Measurements from ENCODE around the gene POC1B.

Gene POC1B

DNA sequence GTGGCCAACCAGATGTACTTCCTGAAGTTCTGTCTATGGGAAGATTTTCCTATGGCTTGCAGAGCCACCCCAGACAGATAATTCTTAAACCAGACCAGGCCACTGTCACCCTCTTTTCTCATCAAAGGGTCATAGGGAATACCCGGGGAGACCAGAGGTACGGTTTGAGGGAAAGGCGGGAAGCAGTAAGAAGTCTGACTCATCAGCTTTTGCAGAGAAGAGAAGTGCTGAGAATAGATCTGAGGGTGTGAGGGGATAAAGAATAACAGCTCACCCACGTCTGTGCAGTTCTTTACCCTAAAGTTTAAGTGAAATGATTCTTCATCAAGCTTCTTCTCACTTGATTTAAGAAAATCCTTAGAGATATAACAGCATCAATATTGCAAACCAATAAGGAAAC lies 21.3 kb upstream of the POC1B start:
- no peak overlapping the region for H3K4me3 ChIP-seq (ENCODE audit: insufficient read length, low read depth)
- H3K36me3 ChIP-seq (ENCODE audit: insufficient read depth, insufficient read length, low read length) = no peaks in the 10 kb centered on the region
- H3K9me3 ChIP-seq (ENCODE audit: insufficient read depth, low read length) = no peaks in the 10 kb centered on the region
- no peaks in the 10 kb centered on the region for H3K4me1 ChIP-seq (ENCODE audit: insufficient read depth, insufficient read length)
- no peak for DNase-seq (ENCODE audit: low read depth, low spot score)
- TF ChIP-seq ZNF274 (IDR thresholded peaks at IDR 0.05; ENCODE audit: low read depth, low read length) = no peak
- TF ChIP-seq YY1 (IDR thresholded peaks at IDR 0.05; ENCODE audit: insufficient read depth, insufficient read length) = no peak
- no peak for TF ChIP-seq SUZ12 (IDR thresholded peaks at IDR 0.05; ENCODE audit: extremely low read depth, insufficient read depth, insufficient read length)
- H3K9ac ChIP-seq (ENCODE audit: insufficient read length, low read depth) = no peak overlapping the region
- H3K27me3 ChIP-seq (ENCODE audit: insufficient read depth, insufficient read length) = no peaks in the 10 kb centered on the region

DNA sequence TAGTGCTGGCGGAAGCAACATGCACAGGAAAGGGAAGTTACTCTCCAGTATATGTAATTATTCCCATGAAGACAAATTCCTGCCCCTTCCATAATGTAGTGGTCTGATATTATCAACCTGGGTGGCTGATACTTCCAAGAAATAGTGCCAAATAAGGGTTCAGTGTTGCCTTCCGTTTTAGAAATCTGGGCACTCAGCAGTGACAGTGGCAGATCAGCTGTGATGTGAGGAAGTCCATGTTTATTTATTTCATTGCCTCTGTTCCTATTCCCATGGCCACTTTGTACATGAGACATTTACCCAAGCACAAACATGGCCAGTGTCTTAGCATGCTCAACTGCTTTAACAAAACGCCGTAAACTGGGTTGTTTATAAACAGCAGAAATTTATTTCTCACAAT lies 20.3 kb upstream of the POC1B start:
- Histone ChIP-seq H3K9me3 (ENCODE audit: insufficient read depth, low read length) (no peaks in the 10 kb centered on the region), H3K4me1 (ENCODE audit: insufficient read depth, insufficient read length) (no peaks in the 10 kb centered on the region), H3K36me3 (ENCODE audit: insufficient read depth, insufficient read length, low read length) (no peaks in the 10 kb centered on the region), H3K4me3 (ENCODE audit: insufficient read length, low read depth) (no peak overlapping the region), H3K9ac (ENCODE audit: insufficient read length, low read depth) (no peak overlapping the region), H3K27me3 (ENCODE audit: insufficient read depth, insufficient read length) (no peaks in the 10 kb centered on the region)
- DNase-seq (ENCODE audit: low read depth, low spot score) = no peak
- TF ChIP-seq ZNF274 (IDR thresholded peaks at IDR 0.05; ENCODE audit: low read depth, low read length) (no peak), YY1 (IDR thresholded peaks at IDR 0.05; ENCODE audit: insufficient read depth, insufficient read length) (no peak), SUZ12 (IDR thresholded peaks at IDR 0.05; ENCODE audit: extremely low read depth, insufficient read depth, insufficient read length) (no peak)

DNA sequence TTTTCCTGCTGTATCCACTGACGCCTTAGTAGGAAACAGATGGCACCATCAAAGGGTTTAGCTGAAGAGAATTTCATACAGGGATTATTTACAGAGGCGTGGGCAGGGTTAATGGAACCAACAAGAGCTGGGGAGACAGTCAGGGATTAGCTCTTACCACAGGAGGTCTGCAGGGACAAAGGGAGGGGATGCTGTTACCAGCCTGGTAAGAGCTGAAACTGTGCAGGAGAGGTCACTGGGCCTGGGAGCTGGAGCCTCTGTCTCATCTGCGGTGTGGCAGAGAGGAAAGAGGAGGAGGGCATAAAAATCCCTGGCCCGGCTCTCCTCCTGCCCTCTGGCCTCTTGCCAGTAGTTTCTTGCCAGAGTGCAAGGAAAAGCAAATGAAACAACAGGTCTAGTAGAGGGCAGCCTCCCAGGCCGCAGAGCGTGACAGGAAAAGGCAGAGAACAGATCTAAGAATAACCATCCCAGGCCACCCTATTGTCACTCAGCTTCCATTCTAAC lies 18.9 kb upstream of the POC1B start:
- no peaks in the 10 kb centered on the region for H3K36me3 ChIP-seq (ENCODE audit: insufficient read depth, insufficient read length, low read length)
- no peak overlapping the region for H3K4me3 ChIP-seq (ENCODE audit: insufficient read length, low read depth)
- H3K9me3 ChIP-seq (ENCODE audit: insufficient read depth, low read length) = no peaks in the 10 kb centered on the region
- no peak for DNase-seq (ENCODE audit: low read depth, low spot score)
- no peaks in the 10 kb centered on the region for H3K27me3 ChIP-seq (ENCODE audit: insufficient read depth, insufficient read length)
- no peak overlapping the region for H3K9ac ChIP-seq (ENCODE audit: insufficient read length, low read depth)
- no peak for TF ChIP-seq SUZ12 (IDR thresholded peaks at IDR 0.05; ENCODE audit: extremely low read depth, insufficient read depth, insufficient read length)
- no peak for TF ChIP-seq YY1 (IDR thresholded peaks at IDR 0.05; ENCODE audit: insufficient read depth, insufficient read length)
- TF ChIP-seq ZNF274 (IDR thresholded peaks at IDR 0.05; ENCODE audit: low read depth, low read length) = no peak
- no peaks in the 10 kb centered on the region for H3K4me1 ChIP-seq (ENCODE audit: insufficient read depth, insufficient read length)

DNA sequence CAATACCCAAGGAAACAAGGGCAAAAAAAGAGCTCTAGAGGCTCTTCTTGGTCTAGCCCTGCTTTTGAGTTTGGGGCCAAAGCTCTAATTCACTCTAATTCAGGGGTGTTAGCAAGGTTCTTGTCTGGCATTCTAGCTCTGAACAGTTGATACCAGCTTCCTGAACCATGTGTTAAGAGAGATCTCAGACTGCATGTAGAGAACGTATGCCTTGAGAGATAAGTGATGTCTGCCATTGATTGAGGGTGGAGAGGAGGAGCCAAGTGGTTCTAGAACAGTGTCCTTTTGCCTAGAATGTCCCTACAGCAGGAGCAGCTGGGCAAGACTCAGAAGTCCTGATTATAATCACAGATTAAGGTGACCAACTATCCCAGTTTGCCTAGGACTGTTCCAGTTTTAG lies 18.2 kb upstream of the POC1B start:
- Histone ChIP-seq H3K36me3 (ENCODE audit: insufficient read depth, insufficient read length, low read length) (no peaks in the 10 kb centered on the region), H3K9me3 (ENCODE audit: insufficient read depth, low read length) (no peaks in the 10 kb centered on the region), H3K9ac (ENCODE audit: insufficient read length, low read depth) (no peak overlapping the region), H3K4me3 (ENCODE audit: insufficient read length, low read depth) (no peak overlapping the region), H3K4me1 (ENCODE audit: insufficient read depth, insufficient read length) (no peaks in the 10 kb centered on the region), H3K27me3 (ENCODE audit: insufficient read depth, insufficient read length) (no peaks in the 10 kb centered on the region)
- DNase-seq (ENCODE audit: low read depth, low spot score) = no peak
- TF ChIP-seq SUZ12 (IDR thresholded peaks at IDR 0.05; ENCODE audit: extremely low read depth, insufficient read depth, insufficient read length) (no peak), ZNF274 (IDR thresholded peaks at IDR 0.05; ENCODE audit: low read depth, low read length) (no peak)

DNA sequence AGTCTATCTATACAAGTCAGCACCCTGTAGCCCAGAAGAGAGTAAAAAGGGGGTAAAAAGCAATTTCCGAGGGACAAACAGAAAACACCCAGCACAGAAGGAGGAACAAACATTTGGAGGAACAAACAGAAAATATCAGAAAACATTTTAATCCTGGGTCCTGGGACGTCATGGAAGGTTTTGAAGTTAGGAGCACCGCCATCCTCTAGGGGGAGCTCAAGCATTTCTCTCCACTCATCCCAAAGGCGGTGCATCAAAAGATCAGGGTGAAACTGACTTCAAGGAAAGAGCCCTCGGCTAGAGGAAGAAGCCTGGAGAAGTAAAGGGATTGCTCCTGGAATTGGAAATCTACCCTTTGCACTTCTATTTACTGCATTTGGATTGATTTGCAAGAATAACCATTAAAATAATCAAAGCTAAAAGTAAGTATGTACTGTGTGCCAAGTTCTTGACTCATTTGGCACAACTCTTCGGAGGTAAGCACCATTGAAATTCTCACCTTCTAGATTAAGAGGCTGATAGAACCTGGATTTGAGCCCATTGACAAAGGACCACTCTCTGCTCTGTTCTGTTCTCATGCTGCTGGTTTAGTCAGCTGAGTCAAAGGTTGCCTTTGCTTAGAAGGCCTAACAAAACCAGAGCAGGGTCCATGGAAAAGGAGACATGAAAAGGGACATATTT lies 17.2 kb upstream of the POC1B start:
- H3K4me3 ChIP-seq (ENCODE audit: insufficient read length, low read depth) = no peak overlapping the region
- no peak for TF ChIP-seq YY1 (IDR thresholded peaks at IDR 0.05; ENCODE audit: insufficient read depth, insufficient read length)
- no peak overlapping the region for H3K9ac ChIP-seq (ENCODE audit: insufficient read length, low read depth)
- H3K36me3 ChIP-seq (ENCODE audit: insufficient read depth, insufficient read length, low read length) = no peaks in the 10 kb centered on the region
- H3K27me3 ChIP-seq (ENCODE audit: insufficient read depth, insufficient read length) = no peaks in the 10 kb centered on the region
- H3K4me1 ChIP-seq (ENCODE audit: insufficient read depth, insufficient read length) = no peaks in the 10 kb centered on the region
- no peaks in the 10 kb centered on the region for H3K9me3 ChIP-seq (ENCODE audit: insufficient read depth, low read length)
- DNase-seq (ENCODE audit: low read depth, low spot score) = peak; percentile 81

DNA sequence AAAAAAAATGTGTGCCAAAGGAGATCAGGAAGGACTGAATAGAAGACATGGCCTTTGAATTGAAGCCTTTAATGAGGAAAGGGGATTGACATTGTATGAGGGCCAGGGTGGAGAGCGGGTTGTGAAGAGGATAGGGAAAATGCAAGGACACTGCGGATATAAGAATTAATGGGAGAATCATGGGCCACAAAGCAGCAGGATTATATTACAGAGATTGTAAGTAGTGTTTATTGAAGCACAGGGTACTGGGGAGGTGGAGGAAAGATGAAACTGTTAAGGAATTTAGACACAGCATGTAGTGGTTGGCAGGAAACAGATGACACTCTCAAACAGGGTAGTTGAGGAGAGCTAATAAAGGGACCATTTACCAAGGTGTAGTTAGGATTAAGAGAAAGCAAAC lies 16.4 kb upstream of the POC1B start:
- no peak for DNase-seq (ENCODE audit: low read depth, low spot score)
- no peak for TF ChIP-seq YY1 (IDR thresholded peaks at IDR 0.05; ENCODE audit: insufficient read depth, insufficient read length)
- TF ChIP-seq SUZ12 (IDR thresholded peaks at IDR 0.05; ENCODE audit: extremely low read depth, insufficient read depth, insufficient read length) = no peak
- TF ChIP-seq ZNF274 (IDR thresholded peaks at IDR 0.05; ENCODE audit: low read depth, low read length) = no peak
- no peaks in the 10 kb centered on the region for H3K27me3 ChIP-seq (ENCODE audit: insufficient read depth, insufficient read length)
- H3K4me1 ChIP-seq (ENCODE audit: insufficient read depth, insufficient read length) = no peaks in the 10 kb centered on the region
- H3K4me3 ChIP-seq (ENCODE audit: insufficient read length, low read depth) = no peak overlapping the region
- H3K9ac ChIP-seq (ENCODE audit: insufficient read length, low read depth) = no peak overlapping the region
- no peaks in the 10 kb centered on the region for H3K9me3 ChIP-seq (ENCODE audit: insufficient read depth, low read length)
- H3K36me3 ChIP-seq (ENCODE audit: insufficient read depth, insufficient read length, low read length) = no peaks in the 10 kb centered on the region

DNA sequence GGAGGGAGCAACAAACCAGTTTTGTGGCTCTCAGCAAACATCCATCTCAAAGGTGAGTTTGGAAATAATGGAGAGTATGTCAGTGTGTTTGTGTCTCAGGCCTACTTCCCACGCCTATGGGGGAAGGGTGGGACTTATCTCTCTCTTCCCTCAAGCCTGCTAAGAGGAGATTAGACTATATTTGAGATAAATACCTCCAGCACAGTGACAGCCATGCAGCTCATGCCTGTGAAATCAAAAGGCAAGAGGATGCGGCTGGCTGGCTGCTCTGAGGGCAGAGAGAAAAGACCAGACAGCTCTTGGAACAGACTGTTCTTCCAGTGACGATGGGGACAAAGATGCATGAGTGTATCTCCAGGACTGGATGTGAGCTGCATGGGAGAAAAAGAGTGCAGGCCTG lies 14.7 kb upstream of the POC1B start:
- H3K27me3 ChIP-seq (ENCODE audit: insufficient read depth, insufficient read length) = no peaks in the 10 kb centered on the region
- no peak for DNase-seq (ENCODE audit: low read depth, low spot score)
- TF ChIP-seq YY1 (IDR thresholded peaks at IDR 0.05; ENCODE audit: insufficient read depth, insufficient read length) = no peak
- no peak for TF ChIP-seq ZNF274 (IDR thresholded peaks at IDR 0.05; ENCODE audit: low read depth, low read length)
- TF ChIP-seq SUZ12 (IDR thresholded peaks at IDR 0.05; ENCODE audit: extremely low read depth, insufficient read depth, insufficient read length) = no peak
- no peaks in the 10 kb centered on the region for H3K4me1 ChIP-seq (ENCODE audit: insufficient read depth, insufficient read length)
- H3K9me3 ChIP-seq (ENCODE audit: insufficient read depth, low read length) = no peaks in the 10 kb centered on the region
- H3K9ac ChIP-seq (ENCODE audit: insufficient read length, low read depth) = no peak overlapping the region
- no peak overlapping the region for H3K4me3 ChIP-seq (ENCODE audit: insufficient read length, low read depth)
- no peaks in the 10 kb centered on the region for H3K36me3 ChIP-seq (ENCODE audit: insufficient read depth, insufficient read length, low read length)

Data from NT2/D1 (cell line).